GM12864 (cell line): Measurements from ENCODE around the gene CTNNAL1.

Source experiments
- DNase-seq: peaks from one replicate; pipeline ENCODE4 v3.0.0-alpha.2; 2011; ENCODE audit warnings: low read depth
- H3K4me3 ChIP-seq: 2 replicates; pipeline ENCODE4 v1.5.1; 2011; ENCODE audit warnings: mild to moderate bottlenecking, low read depth, low read length, control low read depth
- TF ChIP-seq, protein P1 (sequence below): IDR thresholded peaks from 2 replicates; pipeline ENCODE4 v1.5.1; 2011; ENCODE audit warnings: low read depth, mild to moderate bottlenecking, moderate library complexity, low read length, control low read depth, inconsistent platforms; ENCODE audit errors: missing control alignments

The CTNNAL1 gene

DNA sequence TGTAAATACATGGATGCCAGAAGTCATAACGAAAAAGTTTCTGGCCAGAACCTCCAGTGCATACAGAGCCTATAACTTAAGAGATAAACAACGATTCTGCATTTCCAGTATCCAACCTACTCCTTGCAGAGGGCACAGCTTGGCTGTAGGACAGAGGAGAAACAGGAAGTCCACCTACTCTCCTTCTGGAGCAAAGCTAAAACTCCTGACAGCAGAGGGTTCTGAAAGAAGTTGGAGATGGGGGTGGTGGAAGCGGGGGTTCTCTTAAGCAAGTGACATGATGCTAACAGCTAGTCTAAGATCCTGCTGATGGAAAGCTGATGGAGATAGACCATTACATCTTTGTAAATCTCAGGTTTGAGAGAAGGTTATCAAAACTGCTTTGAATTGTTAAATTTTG, 35.5 kb upstream of the CTNNAL1 start:
- no peak overlapping the region for H3K4me3 ChIP-seq
- DNase-seq: no peak
- TF ChIP-seq, protein P1, sequence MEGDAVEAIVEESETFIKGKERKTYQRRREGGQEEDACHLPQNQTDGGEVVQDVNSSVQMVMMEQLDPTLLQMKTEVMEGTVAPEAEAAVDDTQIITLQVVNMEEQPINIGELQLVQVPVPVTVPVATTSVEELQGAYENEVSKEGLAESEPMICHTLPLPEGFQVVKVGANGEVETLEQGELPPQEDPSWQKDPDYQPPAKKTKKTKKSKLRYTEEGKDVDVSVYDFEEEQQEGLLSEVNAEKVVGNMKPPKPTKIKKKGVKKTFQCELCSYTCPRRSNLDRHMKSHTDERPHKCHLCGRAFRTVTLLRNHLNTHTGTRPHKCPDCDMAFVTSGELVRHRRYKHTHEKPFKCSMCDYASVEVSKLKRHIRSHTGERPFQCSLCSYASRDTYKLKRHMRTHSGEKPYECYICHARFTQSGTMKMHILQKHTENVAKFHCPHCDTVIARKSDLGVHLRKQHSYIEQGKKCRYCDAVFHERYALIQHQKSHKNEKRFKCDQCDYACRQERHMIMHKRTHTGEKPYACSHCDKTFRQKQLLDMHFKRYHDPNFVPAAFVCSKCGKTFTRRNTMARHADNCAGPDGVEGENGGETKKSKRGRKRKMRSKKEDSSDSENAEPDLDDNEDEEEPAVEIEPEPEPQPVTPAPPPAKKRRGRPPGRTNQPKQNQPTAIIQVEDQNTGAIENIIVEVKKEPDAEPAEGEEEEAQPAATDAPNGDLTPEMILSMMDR: no peak

DNA sequence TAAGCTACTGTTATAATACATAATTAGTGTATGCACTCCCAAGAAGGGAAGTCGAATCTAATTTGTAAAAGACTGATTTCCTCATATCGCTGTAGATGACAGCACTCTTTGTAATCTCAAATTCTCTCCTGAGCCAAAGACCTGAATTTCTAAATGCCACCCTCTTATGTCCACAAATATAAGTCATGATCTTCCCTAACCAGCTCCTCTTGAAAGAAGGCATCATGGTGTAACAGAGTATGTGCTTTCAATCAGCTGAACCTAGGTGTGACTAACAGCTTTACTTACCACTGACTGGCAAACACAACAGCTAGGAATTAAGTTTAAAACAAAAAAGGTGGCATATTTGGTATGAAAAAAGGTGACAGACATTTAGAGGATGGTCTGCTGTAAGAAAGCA, 34.0 kb upstream of the CTNNAL1 start:
- no peak overlapping the region for H3K4me3 ChIP-seq
- TF ChIP-seq, protein P1: no peak
- no peak for DNase-seq

DNA sequence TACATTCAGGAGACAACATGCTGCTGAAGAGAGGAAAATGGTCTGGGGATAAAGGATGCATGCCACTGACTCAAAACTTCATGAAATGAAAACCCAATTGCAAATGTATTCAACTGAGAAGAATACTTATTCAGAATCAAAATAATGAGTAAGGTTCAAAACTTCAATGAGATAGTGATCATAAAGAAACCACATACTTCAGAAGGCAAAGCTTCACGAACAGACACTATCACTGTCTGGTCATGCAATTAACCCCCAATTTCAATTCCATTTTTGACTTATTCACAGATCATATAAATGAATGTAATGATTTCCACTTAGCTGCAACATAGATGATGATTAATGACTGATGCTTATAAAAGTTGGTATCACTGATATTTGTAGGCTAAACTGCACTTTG, 33.0 kb upstream of the CTNNAL1 start:
- TF ChIP-seq, protein P1: no peak
- no peak overlapping the region for H3K4me3 ChIP-seq
- DNase-seq: no peak

DNA sequence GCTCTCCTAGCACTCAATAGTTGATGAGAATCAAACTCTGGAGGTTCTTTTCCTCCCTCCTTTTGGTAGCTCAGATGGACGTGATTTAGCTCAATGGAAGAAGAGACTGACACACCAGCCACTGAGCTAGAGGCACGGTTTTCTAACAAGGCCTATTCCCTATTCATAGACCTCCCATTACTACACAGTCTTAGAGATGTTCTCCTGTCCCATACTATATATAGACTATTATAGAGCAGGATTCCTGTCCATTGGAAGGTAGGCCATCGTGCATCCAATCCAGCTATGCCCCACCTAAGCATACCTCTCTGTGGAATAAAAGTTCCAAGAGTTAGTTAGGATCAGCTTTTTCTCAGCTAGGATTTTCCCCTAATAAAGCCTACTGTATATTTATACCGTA, 30.3 kb upstream of the CTNNAL1 start:
- DNase-seq: no peak
- TF ChIP-seq, protein P1: no peak

DNA sequence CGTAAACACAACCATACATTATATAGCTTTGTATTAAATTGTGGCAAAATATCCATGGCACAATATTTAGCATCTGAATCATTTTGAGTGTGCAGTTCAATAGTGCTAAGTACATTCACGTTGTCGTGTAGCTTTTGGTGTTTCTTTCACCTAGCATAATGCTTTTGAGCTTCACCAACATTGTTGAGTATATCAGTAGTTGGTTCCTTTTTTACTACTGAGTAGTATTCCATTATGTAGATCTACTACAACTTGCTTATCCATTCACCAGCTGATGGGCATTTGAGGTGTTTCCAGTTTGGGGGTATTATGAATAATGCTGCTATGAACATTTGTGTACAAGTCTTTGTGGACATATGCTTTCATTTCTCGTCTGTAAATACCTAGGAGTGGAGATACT, 27.3 kb upstream of the CTNNAL1 start:
- TF ChIP-seq, protein P1: no peak
- no peak overlapping the region for H3K4me3 ChIP-seq
- no peak for DNase-seq

More for the DNA sequence above, 30.3 kb upstream of the CTNNAL1 start:
- H3K4me3 ChIP-seq: no peak overlapping the region

DNA sequence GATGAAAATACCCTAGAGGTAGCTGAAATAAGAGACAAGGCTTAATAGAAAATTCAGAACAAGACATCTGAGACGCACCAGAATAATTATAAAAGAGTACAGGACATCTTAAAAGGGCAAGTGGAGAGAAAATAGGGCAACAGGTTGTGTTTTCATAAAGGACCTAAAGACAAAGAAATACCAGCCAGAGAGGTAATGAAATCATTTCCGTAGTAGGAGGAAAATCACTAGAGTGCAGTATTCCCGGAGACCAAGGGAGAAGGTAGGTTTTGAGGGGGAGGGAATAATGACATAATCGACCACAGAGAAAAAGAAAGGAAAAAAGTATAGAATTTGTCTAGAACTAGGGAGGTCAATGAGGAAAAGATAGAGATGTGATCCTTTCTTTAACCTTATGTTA, 26.2 kb upstream of the CTNNAL1 start:
- no peak for DNase-seq
- no peak overlapping the region for H3K4me3 ChIP-seq
- TF ChIP-seq, protein P1: no peak

DNA sequence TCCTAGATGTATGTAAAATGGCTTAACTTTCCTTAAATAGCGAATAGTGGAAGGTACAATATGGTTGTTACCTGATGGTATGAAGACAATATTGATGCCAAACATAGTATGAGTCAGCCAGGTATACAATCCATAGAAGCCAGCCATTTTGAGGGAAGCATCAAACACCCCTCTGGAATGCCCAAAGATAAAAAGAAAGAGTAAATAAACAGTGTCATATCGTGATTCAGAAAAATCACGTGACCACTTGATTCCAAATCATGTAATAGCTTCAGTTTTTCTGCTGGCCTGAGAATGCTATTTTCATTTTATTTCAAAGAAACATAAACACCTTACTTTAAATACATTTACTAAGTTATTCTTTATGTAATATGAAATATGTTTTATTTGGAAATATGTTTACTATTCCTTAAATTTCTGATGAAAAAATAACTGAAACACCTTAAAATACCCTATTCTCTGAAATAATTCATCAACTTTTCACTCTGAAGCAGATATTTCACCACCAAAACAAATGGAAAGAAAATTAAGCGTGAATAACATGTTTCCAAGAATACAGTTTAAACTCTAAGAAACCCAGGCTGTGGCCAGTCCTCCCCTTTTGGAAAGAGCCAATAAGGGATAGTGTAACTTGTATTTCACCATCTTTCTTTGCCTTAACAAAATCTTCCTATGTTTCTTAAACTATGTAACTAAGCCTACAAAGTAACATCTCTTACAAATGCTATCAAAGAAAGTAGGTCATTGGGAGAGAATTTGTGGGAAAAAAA, 24.8 kb upstream of the CTNNAL1 start:
- no peak for DNase-seq
- H3K4me3 ChIP-seq: no peak overlapping the region
- TF ChIP-seq, protein P1: no peak
